Thymus (tissue), 11 donors: ENCODE data around the gene SEPTIN8. TPM values are rescaled to one million over a fixed set of nuclear protein-coding genes. Genes with fewer than 3 reads are reported as not detected.

Experiments
- DNase-seq, 9 donors: peaks; one replicate each; pipeline ENCODE4 v3.0.0-alpha.2; 2013; ENCODE audit warnings: low spot score in 9 of 9, low read depth in 6 of 9, missing footprints in 1 of 9
- H3K27ac ChIP-seq, 2 donors: one replicate each; pipeline ENCODE4 v1.5.1; 2013; ENCODE audit warnings: control low read depth in 1 of 2, low read depth in 1 of 2, low read length in 1 of 2, mild to moderate bottlenecking in 1 of 2, moderate library complexity in 1 of 2
- H3K27me3 ChIP-seq, 2 donors: one replicate each; pipeline ENCODE4 v1.5.1; 2013; ENCODE audit warnings: low read length in 1 of 2; ENCODE audit not compliant: control insufficient read depth in 2 of 2, insufficient read depth in 1 of 2
- H3K36me3 ChIP-seq, 2 donors: one replicate each; pipeline ENCODE4 v1.5.1; 2013; ENCODE audit warnings: low read length in 1 of 2, mild to moderate bottlenecking in 1 of 2, moderate library complexity in 1 of 2; ENCODE audit not compliant: control insufficient read depth in 2 of 2, insufficient read depth in 2 of 2
- H3K4me1 ChIP-seq, 2 donors: one replicate each; pipeline ENCODE4 v1.5.1; 2013; ENCODE audit warnings: low read length in 2 of 2; ENCODE audit not compliant: control insufficient read depth in 2 of 2, insufficient read depth in 2 of 2
- H3K4me3 ChIP-seq, 2 donors: one replicate each; pipeline ENCODE4 v1.5.1; 2013; ENCODE audit warnings: low read length in 2 of 2, control low read depth in 1 of 2, mild to moderate bottlenecking in 1 of 2
- H3K9me3 ChIP-seq, 2 donors: one replicate each; pipeline ENCODE4 v1.5.1; 2013; ENCODE audit warnings: low read length in 1 of 2, mild to moderate bottlenecking in 1 of 2; ENCODE audit not compliant: control insufficient read depth in 2 of 2, insufficient read depth in 1 of 2
- WGBS: extraction: QIAGEN DNeasy Blood & Tissue Kit; methylation state at CpG from one replicate; pipeline ENCODE4 v1.1.7; 2013; 5-methylcytosine and 5-hydroxymethylcytosine counted together
- polyA plus RNA-seq: library from polyadenylated mRNA; stranded (reverse); fragments of 200-250 nt; gene quantifications from one replicate; pipeline ENCODE4 v1.2.3, GENCODE V29; 2013
- total RNA-seq: library from RNA; stranded (reverse); fragments of 120-200 nt; gene quantifications from one replicate; pipeline ENCODE4 v1.2.4, GENCODE V29; 2013
- donor health status: healthy.

SEPTIN8 gene
- total and polyA plus RNA-seq, 2 donors: 13.8 to 17.8 TPM

- H3K9me3 ChIP-seq: no peaks in the 10 kb centered on the region
- H3K4me3 ChIP-seq: no peak overlapping the region
- DNase-seq: no peak
- peaks cover 17 to 54% of the 10 kb centered on the region in 2 donors for H3K27me3 ChIP-seq
- no peaks in the 10 kb centered on the region for H3K36me3 ChIP-seq
- WGBS: 97% methylated on average over 3 of the region's 3 CpGs
- no peak overlapping the region for H3K27ac ChIP-seq
- H3K4me1 ChIP-seq: peaks cover 9 to 13% of the 10 kb centered on the region in 2 donors
Measured at GRCh38 chr5:132779961-132780360, 2.9 kb upstream of the SEPTIN8 start.

- peaks cover 9 to 13% of the 10 kb centered on the region in 2 donors for H3K4me1 ChIP-seq
- WGBS: 75% methylated on average over 5 of the region's 5 CpGs
- H3K27ac ChIP-seq: no peak overlapping the region
- peaks cover 17 to 65% of the 10 kb centered on the region in 2 donors for H3K27me3 ChIP-seq
- H3K36me3 ChIP-seq: no peaks in the 10 kb centered on the region
- DNase-seq: no peak
- H3K9me3 ChIP-seq: no peaks in the 10 kb centered on the region
- H3K4me3 ChIP-seq: no peak overlapping the region
Measured at GRCh38 chr5:132778856-132779255, 1.8 kb upstream of the SEPTIN8 start.

GRCh38 chr5:132778129-132778528 is 1.1 kb upstream of the SEPTIN8 start:
- H3K27me3 ChIP-seq: peaks cover 17 to 67% of the 10 kb centered on the region in 2 donors
- no peaks in the 10 kb centered on the region for H3K9me3 ChIP-seq
- H3K4me1 ChIP-seq: peaks cover 9 to 13% of the 10 kb centered on the region in 2 donors
- WGBS: 65% methylated on average over 4 of the region's 4 CpGs
- DNase-seq: no peak
- H3K4me3 ChIP-seq: no peak overlapping the region
- peak overlapping the region in 1 of 2 donors; percentile 31 for H3K27ac ChIP-seq
- no peaks in the 10 kb centered on the region for H3K36me3 ChIP-seq

- WGBS: under 1% methylated on average over 40 of the region's 40 CpGs
- peaks cover 9 to 13% of the 10 kb centered on the region in 2 donors for H3K4me1 ChIP-seq
- peak in 1 of 9 donors; percentile 40 for DNase-seq
- peaks cover 17 to 68% of the 10 kb centered on the region in 2 donors for H3K27me3 ChIP-seq
- no peaks in the 10 kb centered on the region for H3K9me3 ChIP-seq
- peak overlapping the region; percentile 52 to 87 for H3K4me3 ChIP-seq
- H3K27ac ChIP-seq: no peak overlapping the region
- H3K36me3 ChIP-seq: no peaks in the 10 kb centered on the region
Measured at GRCh38 chr5:132776938-132777208, 166 bp downstream of the SEPTIN8 start.

GRCh38 chr5:132776131-132776937 is 705 bp downstream of the SEPTIN8 start:
- H3K27ac ChIP-seq: no peak overlapping the region
- peak in 1 of 9 donors; percentile 21 for DNase-seq
- H3K4me1 ChIP-seq: peaks cover 9 to 13% of the 10 kb centered on the region in 2 donors
- WGBS: 15% methylated on average over 39 of the region's 39 CpGs
- H3K27me3 ChIP-seq: peaks cover 17 to 65% of the 10 kb centered on the region in 2 donors
- H3K36me3 ChIP-seq: no peaks in the 10 kb centered on the region
- no peaks in the 10 kb centered on the region for H3K9me3 ChIP-seq
- H3K4me3 ChIP-seq: peak overlapping the region; percentile 46 to 87

GRCh38 chr5:132775476-132775961 is 1.5 kb downstream of the SEPTIN8 start:
- WGBS: 87% methylated on average over 7 of the region's 7 CpGs
- Histone ChIP-seq H3K4me3 (no peak overlapping the region), H3K4me1 (peaks cover 9 to 13% of the 10 kb centered on the region in 2 donors), H3K27me3 (peaks cover 17 to 65% of the 10 kb centered on the region in 2 donors), H3K36me3 (no peaks in the 10 kb centered on the region), H3K9me3 (no peaks in the 10 kb centered on the region), H3K27ac (no peak overlapping the region)
- DNase-seq: no peak

GRCh38 chr5:132774896-132775295 is 2.1 kb downstream of the SEPTIN8 start:
- Histone ChIP-seq H3K9me3 (no peaks in the 10 kb centered on the region), H3K27ac (peak overlapping the region in 1 of 2 donors; percentile 13), H3K4me1 (peaks cover 9 to 13% of the 10 kb centered on the region in 2 donors), H3K27me3 (peaks cover 17 to 64% of the 10 kb centered on the region in 2 donors), H3K36me3 (no peaks in the 10 kb centered on the region), H3K4me3 (no peak overlapping the region)
- WGBS: 97% methylated on average over 5 of the region's 5 CpGs
- no peak for DNase-seq

DNA sequence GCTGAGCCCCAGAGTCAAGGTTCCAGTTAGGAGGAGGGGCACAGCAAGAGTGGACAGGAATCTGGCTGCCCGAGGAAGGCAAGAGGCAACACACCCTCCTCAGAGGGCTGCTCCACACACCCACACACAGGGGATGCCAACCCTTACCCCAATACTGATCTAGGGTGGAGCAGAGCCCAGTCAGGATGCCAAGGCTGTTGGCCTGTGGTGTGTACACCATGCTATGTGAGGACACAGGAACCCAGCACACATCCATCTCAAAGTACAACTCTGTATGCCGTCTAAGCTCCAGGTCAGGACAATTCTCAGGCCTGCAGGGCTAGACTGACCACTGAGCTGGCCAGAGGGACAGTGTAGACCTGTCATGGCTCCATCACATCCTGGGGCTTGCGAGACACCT is 2.6 kb downstream of the SEPTIN8 start:
- no peaks in the 10 kb centered on the region for H3K9me3 ChIP-seq
- peaks cover 9 to 13% of the 10 kb centered on the region in 2 donors for H3K4me1 ChIP-seq
- H3K36me3 ChIP-seq: no peaks in the 10 kb centered on the region
- no peak overlapping the region for H3K27ac ChIP-seq
- 95% methylated on average over 3 of the region's 3 CpGs for WGBS
- no peak for DNase-seq
- no peak overlapping the region for H3K4me3 ChIP-seq
- peaks cover 17 to 64% of the 10 kb centered on the region in 2 donors for H3K27me3 ChIP-seq

DNA sequence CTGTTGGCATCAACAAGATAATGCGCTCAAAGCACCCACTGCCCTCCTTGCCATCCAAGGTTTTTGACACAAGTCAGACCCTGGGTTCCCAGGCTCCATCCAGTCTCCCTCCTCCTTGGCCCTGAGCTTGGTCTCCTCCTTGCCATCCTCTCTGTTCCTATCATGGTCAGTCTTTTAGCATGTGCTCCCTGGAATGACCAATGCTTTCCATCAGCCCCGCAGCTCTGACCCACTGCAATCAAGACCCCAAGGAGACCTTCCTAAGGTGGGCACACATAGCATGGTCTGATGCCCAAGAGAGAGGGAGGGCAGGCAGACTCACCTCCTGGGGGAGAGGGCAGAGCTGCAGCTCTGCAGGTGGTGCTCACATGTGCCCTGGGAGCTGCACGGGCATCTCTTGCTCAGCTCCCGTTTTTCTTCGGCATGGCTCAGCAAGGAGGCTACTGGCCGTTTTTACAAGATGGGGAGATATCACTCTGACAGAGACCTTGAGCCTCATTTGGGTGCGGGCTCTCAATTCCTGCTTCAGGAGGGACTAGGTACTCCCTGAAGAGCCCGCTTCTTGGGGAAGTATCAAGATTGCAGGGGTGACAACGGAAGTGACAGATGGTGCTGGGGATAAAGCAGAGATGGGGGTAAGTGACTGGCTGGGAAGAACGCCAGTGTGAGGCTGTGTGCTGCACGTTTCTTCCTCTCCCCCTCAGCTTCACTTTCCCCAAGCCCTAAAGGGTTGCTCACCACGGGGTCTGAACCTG is 3.3 kb downstream of the SEPTIN8 start:
- Histone ChIP-seq H3K27me3 (peaks cover 17 to 58% of the 10 kb centered on the region in 2 donors), H3K9me3 (no peaks in the 10 kb centered on the region), H3K4me3 (no peak overlapping the region), H3K27ac (no peak overlapping the region), H3K36me3 (no peaks in the 10 kb centered on the region), H3K4me1 (peaks cover 9 to 13% of the 10 kb centered on the region in 2 donors)
- WGBS: 83% methylated on average over 12 of the region's 12 CpGs
- DNase-seq: no peak
